ENCODE data around the gene FMN1. TPM values are rescaled to one million over a fixed set of nuclear protein-coding genes. Genes with fewer than 3 reads are reported as not detected.

Gene FMN1
- total RNA-seq, 1 experiment from 2014 or later = 87.0 TPM

GRCh38 chr15:32763295-32763694, 431.2 kb downstream of the FMN1 start:
- in situ Hi-C loops (cut with HindIII; ENCODE audit: low pct_unique_long_range_greater_than_20kb, low sequenced_read_pairs) = no loop called here
- DNase-seq (ENCODE audit: low read depth, low spot score) = no peak

- in situ Hi-C loops (cut with HindIII; ENCODE audit: low pct_unique_long_range_greater_than_20kb, low sequenced_read_pairs) = no loop called here
- DNase-seq (ENCODE audit: low read depth, low spot score) = no peak
These were observed 437.1 kb downstream of the FMN1 start for GRCh38 chr15:32757426-32757825.

- no peak for DNase-seq (ENCODE audit: low read depth, low spot score)
- in situ Hi-C loops (cut with HindIII; ENCODE audit: low pct_unique_long_range_greater_than_20kb, low sequenced_read_pairs) = no loop called here
These were observed 443.5 kb downstream of the FMN1 start for GRCh38 chr15:32750979-32751378.

- in situ Hi-C loops (cut with HindIII; ENCODE audit: low pct_unique_long_range_greater_than_20kb, low sequenced_read_pairs) = no loop called here
- no peak for DNase-seq (ENCODE audit: low read depth, low spot score)
These were observed 446.6 kb downstream of the FMN1 start for GRCh38 chr15:32747921-32748342.

- in situ Hi-C loops (cut with HindIII; ENCODE audit: low pct_unique_long_range_greater_than_20kb, low sequenced_read_pairs) = no loop called here
- DNase-seq (ENCODE audit: low read depth, low spot score) = no peak
These were observed 448.2 kb downstream of the FMN1 start for GRCh38 chr15:32746116-32746857.

- DNase-seq (ENCODE audit: low read depth, low spot score) = peak; percentile 71
- in situ Hi-C loops (cut with HindIII; ENCODE audit: low pct_unique_long_range_greater_than_20kb, low sequenced_read_pairs) = no loop called here
These were observed 450.9 kb downstream of the FMN1 start for GRCh38 chr15:32743411-32744140.

- in situ Hi-C loops (cut with HindIII; ENCODE audit: low pct_unique_long_range_greater_than_20kb, low sequenced_read_pairs) = no loop called here
- DNase-seq (ENCODE audit: low read depth, low spot score) = no peak
These were observed 454.9 kb downstream of the FMN1 start for GRCh38 chr15:32739522-32740063.

- in situ Hi-C loops (cut with HindIII; ENCODE audit: low pct_unique_long_range_greater_than_20kb, low sequenced_read_pairs) = no loop called here
These were observed 455.8 kb downstream of the FMN1 start for GRCh38 chr15:32738666-32739065.

GRCh38 chr15:32737304-32737703, 457.2 kb downstream of the FMN1 start:
- no peak for DNase-seq (ENCODE audit: low read depth, low spot score)
- in situ Hi-C loops (cut with HindIII; ENCODE audit: low pct_unique_long_range_greater_than_20kb, low sequenced_read_pairs) = no loop called here

More at GRCh38 chr15:32738666-32739065, 455.8 kb downstream of the FMN1 start:
- DNase-seq (ENCODE audit: low read depth, low spot score) = no peak

- in situ Hi-C loops (cut with HindIII; ENCODE audit: low pct_unique_long_range_greater_than_20kb, low sequenced_read_pairs) = no loop called here
- no peak for DNase-seq (ENCODE audit: low read depth, low spot score)
These were observed 457.8 kb downstream of the FMN1 start for GRCh38 chr15:32736701-32737061.

- DNase-seq (ENCODE audit: low read depth, low spot score) = no peak
- in situ Hi-C loops (cut with HindIII; ENCODE audit: low pct_unique_long_range_greater_than_20kb, low sequenced_read_pairs) = no loop called here
These were observed 458.4 kb downstream of the FMN1 start for GRCh38 chr15:32735989-32736700.

- no peak for DNase-seq (ENCODE audit: low read depth, low spot score)
- in situ Hi-C loops (cut with HindIII; ENCODE audit: low pct_unique_long_range_greater_than_20kb, low sequenced_read_pairs) = no loop called here
These were observed 461.2 kb downstream of the FMN1 start for GRCh38 chr15:32733281-32733680.

GRCh38 chr15:32732574-32733157, 461.8 kb downstream of the FMN1 start:
- no peak for DNase-seq (ENCODE audit: low read depth, low spot score)
- in situ Hi-C loops (cut with HindIII; ENCODE audit: low pct_unique_long_range_greater_than_20kb, low sequenced_read_pairs) = no loop called here

- in situ Hi-C loops (cut with HindIII; ENCODE audit: low pct_unique_long_range_greater_than_20kb, low sequenced_read_pairs) = no loop called here
- no peak for DNase-seq (ENCODE audit: low read depth, low spot score)
These were observed 463.5 kb downstream of the FMN1 start for GRCh38 chr15:32730677-32731654.

- no peak for DNase-seq (ENCODE audit: low read depth, low spot score)
- in situ Hi-C loops (cut with HindIII; ENCODE audit: low pct_unique_long_range_greater_than_20kb, low sequenced_read_pairs) = no loop called here
These were observed 464.7 kb downstream of the FMN1 start for GRCh38 chr15:32729700-32730395.

- in situ Hi-C loops (cut with HindIII; ENCODE audit: low pct_unique_long_range_greater_than_20kb, low sequenced_read_pairs) = no loop called here
These were observed 471.2 kb downstream of the FMN1 start for GRCh38 chr15:32723171-32723948.

More at GRCh38 chr15:32723171-32723948, 471.2 kb downstream of the FMN1 start:
- DNase-seq (ENCODE audit: low read depth, low spot score) = no peak
